GM12801 (cell line): ENCODE data around the gene PCSK2.

Experiments used
- TF ChIP-seq, protein P1 (sequence below): IDR thresholded peaks from one replicate; pipeline ENCODE4 v1.5.1; 2011; ENCODE audit warnings: control low read depth; ENCODE audit not compliant: insufficient read length; ENCODE audit errors: extremely low read depth

PCSK2 gene

DNA sequence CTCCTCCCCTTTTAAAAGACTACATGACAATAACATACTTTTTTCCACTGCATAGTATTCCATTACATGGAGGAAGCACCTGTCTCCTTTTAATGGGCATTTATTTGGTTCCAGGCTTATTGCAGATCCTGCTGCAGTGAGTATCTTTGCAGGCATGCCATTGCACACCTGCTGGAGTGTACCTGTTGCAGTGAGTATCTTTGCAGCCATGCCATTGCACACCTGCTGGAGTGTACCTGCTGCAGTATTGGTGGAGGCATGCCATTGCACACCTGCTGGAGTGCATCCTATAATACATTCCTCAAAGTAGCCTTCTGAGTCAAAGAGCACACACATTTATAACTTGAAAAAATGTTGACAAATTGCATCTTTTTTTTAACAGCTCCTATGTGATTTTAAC, 302.7 kb downstream of the PCSK2 start:
- TF ChIP-seq, protein P1, sequence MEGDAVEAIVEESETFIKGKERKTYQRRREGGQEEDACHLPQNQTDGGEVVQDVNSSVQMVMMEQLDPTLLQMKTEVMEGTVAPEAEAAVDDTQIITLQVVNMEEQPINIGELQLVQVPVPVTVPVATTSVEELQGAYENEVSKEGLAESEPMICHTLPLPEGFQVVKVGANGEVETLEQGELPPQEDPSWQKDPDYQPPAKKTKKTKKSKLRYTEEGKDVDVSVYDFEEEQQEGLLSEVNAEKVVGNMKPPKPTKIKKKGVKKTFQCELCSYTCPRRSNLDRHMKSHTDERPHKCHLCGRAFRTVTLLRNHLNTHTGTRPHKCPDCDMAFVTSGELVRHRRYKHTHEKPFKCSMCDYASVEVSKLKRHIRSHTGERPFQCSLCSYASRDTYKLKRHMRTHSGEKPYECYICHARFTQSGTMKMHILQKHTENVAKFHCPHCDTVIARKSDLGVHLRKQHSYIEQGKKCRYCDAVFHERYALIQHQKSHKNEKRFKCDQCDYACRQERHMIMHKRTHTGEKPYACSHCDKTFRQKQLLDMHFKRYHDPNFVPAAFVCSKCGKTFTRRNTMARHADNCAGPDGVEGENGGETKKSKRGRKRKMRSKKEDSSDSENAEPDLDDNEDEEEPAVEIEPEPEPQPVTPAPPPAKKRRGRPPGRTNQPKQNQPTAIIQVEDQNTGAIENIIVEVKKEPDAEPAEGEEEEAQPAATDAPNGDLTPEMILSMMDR = no peak

- TF ChIP-seq, protein P1 = no peak
Measured at GRCh38 chr20:17530153-17530552, 303.3 kb downstream of the PCSK2 start.

- TF ChIP-seq, protein P1 = no peak
Measured at GRCh38 chr20:17530716-17531664, 304.1 kb downstream of the PCSK2 start, which contains the start of gene BFSP1. BFSP1 (minus strand) TSS chr20:17531379; CDS start chr20:17531329, 50 bp downstream.

GRCh38 chr20:17531665-17532025, 304.8 kb downstream of the PCSK2 start:
- TF ChIP-seq, protein P1 = no peak

DNA sequence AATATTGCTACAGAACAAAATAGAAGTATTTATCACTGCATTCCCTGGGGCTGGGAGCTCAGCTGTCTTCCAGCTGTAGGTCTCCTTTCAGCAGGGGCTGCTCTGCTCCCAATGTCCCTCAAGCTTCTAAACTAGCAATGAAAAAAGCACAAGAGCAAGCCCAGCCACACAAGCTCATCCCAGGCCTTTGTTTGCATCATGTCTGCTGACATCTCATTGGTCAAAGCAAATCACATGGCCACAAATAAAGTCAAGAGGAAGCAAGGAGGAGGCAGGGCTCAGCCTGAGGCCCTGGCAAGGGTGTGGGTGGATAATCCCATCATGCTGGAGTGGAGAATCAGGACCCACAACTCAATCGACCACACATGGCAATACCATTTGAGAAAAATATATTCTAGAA, 306.6 kb downstream of the PCSK2 start:
- TF ChIP-seq, protein P1 = no peak

- TF ChIP-seq, protein P1 = no peak
Measured at GRCh38 chr20:17534077-17534476, 307.2 kb downstream of the PCSK2 start.
